ENCODE data around the gene CNN3. TPM values are rescaled to one million over a fixed set of nuclear protein-coding genes. Genes with fewer than 3 reads are reported as not detected.

Gene CNN3
- total and polyA plus RNA-seq, 2 donors from 2014 or later: 232 to 291 TPM

DNA sequence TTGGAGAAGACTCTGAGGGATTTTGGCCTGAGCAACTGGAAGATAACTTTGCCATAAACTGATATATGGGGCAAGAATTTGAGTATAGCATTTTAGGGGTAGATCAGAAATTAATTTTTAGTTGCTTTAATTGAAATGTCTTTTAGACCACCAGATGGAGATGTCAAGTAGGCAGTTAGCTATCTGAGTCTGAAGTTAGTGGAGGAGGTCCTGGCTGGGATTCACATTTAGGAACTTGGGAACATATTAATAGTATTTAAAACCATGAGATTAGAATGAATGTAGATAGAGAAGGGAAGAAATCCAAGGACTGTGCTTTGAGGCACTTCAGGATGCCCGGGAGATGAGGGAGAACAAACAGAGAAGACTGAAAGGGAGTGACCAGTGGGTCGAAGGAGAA, 74.1 kb downstream of the CNN3 start:
- Histone ChIP-seq H3K27me3 (ENCODE audit: control insufficient read depth, insufficient read depth, low read length) (no peaks in the 10 kb centered on the region), H3K36me3 (ENCODE audit: control insufficient read depth in 2 of 3, insufficient read depth in 3 of 3, low read length in 3 of 3) (peaks cover 0 to 5% (median 0%) of the 10 kb centered on the region in 3 donors), H3K9me3 (ENCODE audit: control insufficient read depth in 2 of 3, insufficient read depth in 1 of 3, low read length in 3 of 3) (no peaks in the 10 kb centered on the region), H3K4me3 (ENCODE audit: low read length in 3 of 3) (no peak overlapping the region), H3K27ac (ENCODE audit: low read depth in 2 of 2, low read length in 2 of 2) (no peak overlapping the region), H3K9ac (ENCODE audit: low read length in 3 of 3) (no peak overlapping the region), H3K4me1 (ENCODE audit: control insufficient read depth in 2 of 3, insufficient read depth in 2 of 3, low read depth in 1 of 3, low read length in 3 of 3) (peaks cover 0 to 24% (median 16%) of the 10 kb centered on the region in 3 donors)
- intact Hi-C loops (cut with DNase I): no loop called here
- DNase-seq (peak in 1 of 5 donors; percentile 34), FAIRE-seq (no peak)
- TF ChIP-seq, protein P1, sequence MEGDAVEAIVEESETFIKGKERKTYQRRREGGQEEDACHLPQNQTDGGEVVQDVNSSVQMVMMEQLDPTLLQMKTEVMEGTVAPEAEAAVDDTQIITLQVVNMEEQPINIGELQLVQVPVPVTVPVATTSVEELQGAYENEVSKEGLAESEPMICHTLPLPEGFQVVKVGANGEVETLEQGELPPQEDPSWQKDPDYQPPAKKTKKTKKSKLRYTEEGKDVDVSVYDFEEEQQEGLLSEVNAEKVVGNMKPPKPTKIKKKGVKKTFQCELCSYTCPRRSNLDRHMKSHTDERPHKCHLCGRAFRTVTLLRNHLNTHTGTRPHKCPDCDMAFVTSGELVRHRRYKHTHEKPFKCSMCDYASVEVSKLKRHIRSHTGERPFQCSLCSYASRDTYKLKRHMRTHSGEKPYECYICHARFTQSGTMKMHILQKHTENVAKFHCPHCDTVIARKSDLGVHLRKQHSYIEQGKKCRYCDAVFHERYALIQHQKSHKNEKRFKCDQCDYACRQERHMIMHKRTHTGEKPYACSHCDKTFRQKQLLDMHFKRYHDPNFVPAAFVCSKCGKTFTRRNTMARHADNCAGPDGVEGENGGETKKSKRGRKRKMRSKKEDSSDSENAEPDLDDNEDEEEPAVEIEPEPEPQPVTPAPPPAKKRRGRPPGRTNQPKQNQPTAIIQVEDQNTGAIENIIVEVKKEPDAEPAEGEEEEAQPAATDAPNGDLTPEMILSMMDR (IDR thresholded peaks at IDR 0.05; ENCODE audit: borderline replicate concordance, extremely low read depth, insufficient read depth): peak; percentile 6

DNA sequence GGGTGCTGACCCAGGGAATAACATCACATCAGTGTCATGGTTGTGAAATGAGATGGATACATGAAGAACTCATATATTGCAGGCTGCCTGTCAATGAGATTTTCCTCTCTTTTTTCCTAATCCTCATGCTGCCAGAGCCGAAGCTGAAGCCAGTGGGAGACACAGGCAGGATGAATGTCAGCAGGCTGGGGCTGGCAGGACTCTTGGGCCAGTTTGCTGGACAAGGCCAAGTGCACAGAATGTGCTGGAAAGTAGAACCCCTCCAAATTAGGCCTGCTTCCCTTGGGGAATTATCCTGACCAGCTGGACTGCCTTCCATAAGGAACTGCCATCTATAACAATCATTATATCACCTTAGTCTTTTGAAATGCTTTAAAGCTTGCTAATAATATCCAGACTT, 75.3 kb downstream of the CNN3 start:
- intact Hi-C loops (cut with DNase I): no loop called here
- DNase-seq (no peak), FAIRE-seq (no peak)
- peaks cover 0 to 5% (median 2%) of the 10 kb centered on the region in 3 donors for H3K36me3 ChIP-seq (ENCODE audit: control insufficient read depth in 2 of 3, insufficient read depth in 3 of 3, low read length in 3 of 3)
- no peaks in the 10 kb centered on the region for H3K27me3 ChIP-seq (ENCODE audit: control insufficient read depth, insufficient read depth, low read length)
- H3K27ac ChIP-seq (ENCODE audit: low read depth in 2 of 2, low read length in 2 of 2): no peak overlapping the region
- TF ChIP-seq, protein P1 (IDR thresholded peaks at IDR 0.05; ENCODE audit: borderline replicate concordance, extremely low read depth, insufficient read depth): no peak
- no peak overlapping the region for H3K9ac ChIP-seq (ENCODE audit: low read length in 3 of 3)
- H3K4me1 ChIP-seq (ENCODE audit: control insufficient read depth in 2 of 3, insufficient read depth in 2 of 3, low read depth in 1 of 3, low read length in 3 of 3): peaks cover 0 to 24% (median 16%) of the 10 kb centered on the region in 3 donors
- H3K4me3 ChIP-seq (ENCODE audit: low read length in 3 of 3): no peak overlapping the region
- H3K9me3 ChIP-seq (ENCODE audit: control insufficient read depth in 2 of 3, insufficient read depth in 1 of 3, low read length in 3 of 3): no peaks in the 10 kb centered on the region

Other genes with a start within 250 kb of the CNN3 start
- gene SLC44A3, start 106.8 kb downstream of the CNN3 start, total RNA-seq: 49.6 TPM
- gene SLC44A3, start 106.8 kb downstream of the CNN3 start, polyA plus RNA-seq (ENCODE audit: insufficient read depth, low read depth, low replicate concordance): 35.2 TPM
- 8.6 TPM for gene ALG14, start 145.8 kb upstream of the CNN3 start, total RNA-seq
- gene ALG14, start 145.8 kb upstream of the CNN3 start, polyA plus RNA-seq (ENCODE audit: insufficient read depth, low read depth, low replicate concordance): 11.3 TPM
- gene TLCD4, start 190.2 kb upstream of the CNN3 start, total RNA-seq: 7.1 TPM
- gene TLCD4, start 190.2 kb upstream of the CNN3 start, polyA plus RNA-seq (ENCODE audit: insufficient read depth, low read depth, low replicate concordance): 2.4 TPM

Data from kidney (tissue), 14 donors.